ENCODE measurements around the gene MRTO4.
"Not testable (repeated sequence)": the region's sequence is repeated elsewhere in the genome, so short reads cannot be mapped to it uniquely, and the experiment has no call there.

MRTO4 gene

GRCh38 chr1:19283891-19284290 is 32.3 kb downstream of the MRTO4 start:
- no peak for TF ChIP-seq CTCF (IDR thresholded peaks at IDR 0.05; ENCODE audit: low read depth, low read length)
- no peak for TF ChIP-seq EZH2phosphoT487 (IDR thresholded peaks at IDR 0.05; ENCODE audit: low read depth)
- Histone ChIP-seq H3K9ac (ENCODE audit: low read length) (no peak overlapping the region), H2AFZ (ENCODE audit: low read depth, low read length) (no peak overlapping the region)

GRCh38 chr1:19284881-19285280 is 33.3 kb downstream of the MRTO4 start:
- no peak overlapping the region for H3K4me3 ChIP-seq (ENCODE audit: low read length)
- H3K27me3 ChIP-seq (ENCODE audit: low read depth, low read length): no peaks in the 10 kb centered on the region
- no peak overlapping the region for H3K27ac ChIP-seq (ENCODE audit: low read length)
- no peaks in the 10 kb centered on the region for H3K4me1 ChIP-seq (ENCODE audit: low read length)
- H3K9me3 ChIP-seq (ENCODE audit: insufficient read depth, low read length): no peaks in the 10 kb centered on the region
- no peak for TF ChIP-seq EZH2phosphoT487 (IDR thresholded peaks at IDR 0.05; ENCODE audit: low read depth)
- no peak overlapping the region for H2AFZ ChIP-seq (ENCODE audit: low read depth, low read length)
- no peaks in the 10 kb centered on the region for H4K20me1 ChIP-seq (ENCODE audit: insufficient read depth, low read length)
- no peak overlapping the region for H3K4me2 ChIP-seq (ENCODE audit: low read length)
- H3K79me2 ChIP-seq (ENCODE audit: low read length): no peaks in the 10 kb centered on the region
- no peak overlapping the region for H3K9ac ChIP-seq (ENCODE audit: low read length)
- H3K36me3 ChIP-seq (replicated peaks; ENCODE audit: low read depth, low read length): no peaks in the 10 kb centered on the region

More at GRCh38 chr1:19283891-19284290, 32.3 kb downstream of the MRTO4 start:
- Histone ChIP-seq H3K36me3 (replicated peaks; ENCODE audit: low read depth, low read length) (no peaks in the 10 kb centered on the region), H3K27me3 (ENCODE audit: low read depth, low read length) (no peaks in the 10 kb centered on the region), H4K20me1 (ENCODE audit: insufficient read depth, low read length) (no peaks in the 10 kb centered on the region), H3K4me3 (ENCODE audit: low read length) (no peak overlapping the region), H3K27ac (ENCODE audit: low read length) (no peak overlapping the region), H3K79me2 (ENCODE audit: low read length) (no peaks in the 10 kb centered on the region), H3K9me3 (ENCODE audit: insufficient read depth, low read length) (no peaks in the 10 kb centered on the region), H3K4me2 (ENCODE audit: low read length) (no peak overlapping the region), H3K4me1 (ENCODE audit: low read length) (no peaks in the 10 kb centered on the region)

- not testable (repeated sequence) for H3K9ac ChIP-seq (ENCODE audit: low read length)
Observed at GRCh38 chr1:19285366-19285765, 33.8 kb downstream of the MRTO4 start.

GRCh38 chr1:19285807-19286206 is 34.2 kb downstream of the MRTO4 start:
- not testable (repeated sequence) for H3K36me3 ChIP-seq (replicated peaks; ENCODE audit: low read depth, low read length); H3K4me2 ChIP-seq (ENCODE audit: low read length); H3K27ac ChIP-seq (ENCODE audit: low read length); H2AFZ ChIP-seq (ENCODE audit: low read depth, low read length); H3K27me3 ChIP-seq (ENCODE audit: low read depth, low read length); H3K4me1 ChIP-seq (ENCODE audit: low read length); H3K9me3 ChIP-seq (ENCODE audit: insufficient read depth, low read length); H4K20me1 ChIP-seq (ENCODE audit: insufficient read depth, low read length); H3K4me3 ChIP-seq (ENCODE audit: low read length); H3K79me2 ChIP-seq (ENCODE audit: low read length); H3K9ac ChIP-seq (ENCODE audit: low read length)

More at GRCh38 chr1:19285366-19285765, 33.8 kb downstream of the MRTO4 start:
- not testable (repeated sequence) for H3K4me3 ChIP-seq (ENCODE audit: low read length); H3K27me3 ChIP-seq (ENCODE audit: low read depth, low read length); H3K4me1 ChIP-seq (ENCODE audit: low read length); H3K36me3 ChIP-seq (replicated peaks; ENCODE audit: low read depth, low read length); H3K79me2 ChIP-seq (ENCODE audit: low read length); H3K9me3 ChIP-seq (ENCODE audit: insufficient read depth, low read length); H3K27ac ChIP-seq (ENCODE audit: low read length); H4K20me1 ChIP-seq (ENCODE audit: insufficient read depth, low read length); H3K4me2 ChIP-seq (ENCODE audit: low read length); H2AFZ ChIP-seq (ENCODE audit: low read depth, low read length)

GRCh38 chr1:19287436-19288185 is 36.0 kb downstream of the MRTO4 start:
- no peaks in the 10 kb centered on the region for H4K20me1 ChIP-seq (ENCODE audit: insufficient read depth, low read length)
- H3K79me2 ChIP-seq (ENCODE audit: low read length): no peaks in the 10 kb centered on the region
- no peaks in the 10 kb centered on the region for H3K27me3 ChIP-seq (ENCODE audit: low read depth, low read length)
- no peaks in the 10 kb centered on the region for H3K4me1 ChIP-seq (ENCODE audit: low read length)
- no peaks in the 10 kb centered on the region for H3K36me3 ChIP-seq (replicated peaks; ENCODE audit: low read depth, low read length)
- no peak overlapping the region for H3K4me2 ChIP-seq (ENCODE audit: low read length)
- no peak overlapping the region for H2AFZ ChIP-seq (ENCODE audit: low read depth, low read length)
- H3K27ac ChIP-seq (ENCODE audit: low read length): no peak overlapping the region
- no peaks in the 10 kb centered on the region for H3K9me3 ChIP-seq (ENCODE audit: insufficient read depth, low read length)
- no peak overlapping the region for H3K4me3 ChIP-seq (ENCODE audit: low read length)
- TF ChIP-seq EZH2phosphoT487 (IDR thresholded peaks at IDR 0.05; ENCODE audit: low read depth) (no peak), CTCF (IDR thresholded peaks at IDR 0.05; ENCODE audit: low read depth, low read length) (no peak)
- H3K9ac ChIP-seq (ENCODE audit: low read length): no peak overlapping the region

GRCh38 chr1:19288324-19289241 is 37.0 kb downstream of the MRTO4 start, which contains the start of gene AKR7A3:
AKR7A3 (minus strand) TSS chr1:19288770; CDS start chr1:19288709, 61 bp downstream.
- not testable (repeated sequence) for H3K4me2 ChIP-seq (ENCODE audit: low read length); H2AFZ ChIP-seq (ENCODE audit: low read depth, low read length); H3K36me3 ChIP-seq (replicated peaks; ENCODE audit: low read depth, low read length); H3K4me3 ChIP-seq (ENCODE audit: low read length); H3K79me2 ChIP-seq (ENCODE audit: low read length); H4K20me1 ChIP-seq (ENCODE audit: insufficient read depth, low read length); H3K4me1 ChIP-seq (ENCODE audit: low read length); H3K9ac ChIP-seq (ENCODE audit: low read length); H3K27me3 ChIP-seq (ENCODE audit: low read depth, low read length); H3K9me3 ChIP-seq (ENCODE audit: insufficient read depth, low read length); H3K27ac ChIP-seq (ENCODE audit: low read length)
